ENCODE measurements around the gene TMEM213.

DNA sequence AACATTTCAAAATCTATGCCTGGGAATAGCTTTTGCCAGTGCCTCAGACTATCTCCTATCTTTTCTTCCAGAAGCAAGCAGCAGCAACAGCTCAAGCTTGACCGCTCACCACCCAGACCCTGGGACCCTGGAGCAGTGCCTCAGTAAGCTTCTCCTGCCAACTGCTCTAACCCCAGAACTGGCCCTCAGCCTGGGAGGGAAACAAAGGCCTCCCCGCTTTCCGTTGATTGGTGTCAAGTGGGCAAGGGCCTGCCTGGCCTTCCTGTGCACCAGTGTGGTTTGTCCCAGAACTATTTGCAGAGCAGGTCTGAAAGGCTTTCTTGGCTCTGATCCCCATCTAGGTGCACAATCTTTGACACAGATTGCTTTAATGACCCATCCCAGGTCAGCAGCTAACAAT, 3.5 kb downstream of the TMEM213 start:
- TF ChIP-seq CTCF (conservative IDR thresholded peaks at IDR 0.05) (no peak), EZH2 (IDR thresholded peaks at IDR 0.05; ENCODE audit: low read depth) (no peak)
